Activated T-cell treated with anti-CD3 and anti-CD28 coated beads for 48 hours (primary cell): ENCODE results near the gene CD226.
"Not testable (repeated sequence)": the region's sequence is repeated elsewhere in the genome, so short reads cannot be mapped to it uniquely, and the experiment has no call there.

Experiments used
- DNase-seq: peaks from one replicate; pipeline ENCODE4 v3.0.0-alpha.2; 2020; ENCODE audit warnings: low read depth

CD226 gene

GRCh38 chr18:69947361-69948133 lies at the start of gene CD226:
Gene CD226 (minus strand): TSS chr18:69947873. CDS start chr18:69947406, 467 bp downstream.
- DNase-seq, result no peak

- no peak for DNase-seq
These were observed 49.5 kb upstream of the CD226 start for GRCh38 chr18:69996951-69997798.

GRCh38 chr18:69996417-69996816 lies 48.7 kb upstream of the CD226 start:
- no peak for DNase-seq

- no peak for DNase-seq
These were observed 48.1 kb upstream of the CD226 start for GRCh38 chr18:69995774-69996173.

GRCh38 chr18:69992776-69993175 lies 45.1 kb upstream of the CD226 start:
- no peak for DNase-seq

DNA sequence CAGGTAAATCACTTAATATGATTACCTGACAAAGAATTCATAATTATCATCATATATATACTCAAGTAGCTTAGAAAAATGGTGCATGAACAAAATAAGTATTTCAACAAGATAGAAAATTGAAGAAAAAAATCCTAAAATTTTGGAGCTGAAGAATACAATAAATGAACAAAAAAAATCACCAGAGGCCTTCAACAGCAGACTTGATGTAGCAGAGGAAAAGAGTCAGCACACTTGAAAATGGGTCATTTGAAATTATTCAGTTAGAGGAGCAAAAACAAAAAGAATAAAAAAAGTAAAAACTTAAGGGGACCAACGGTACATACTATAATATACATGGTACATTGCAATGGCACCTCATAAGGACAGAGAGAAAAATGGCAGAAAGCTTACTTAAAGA lies 40.2 kb upstream of the CD226 start:
- no peak for DNase-seq

GRCh38 chr18:69985239-69985638 lies 37.6 kb upstream of the CD226 start:
- no peak for DNase-seq

- no peak for DNase-seq
These were observed 34.7 kb upstream of the CD226 start for GRCh38 chr18:69982417-69982816.

DNA sequence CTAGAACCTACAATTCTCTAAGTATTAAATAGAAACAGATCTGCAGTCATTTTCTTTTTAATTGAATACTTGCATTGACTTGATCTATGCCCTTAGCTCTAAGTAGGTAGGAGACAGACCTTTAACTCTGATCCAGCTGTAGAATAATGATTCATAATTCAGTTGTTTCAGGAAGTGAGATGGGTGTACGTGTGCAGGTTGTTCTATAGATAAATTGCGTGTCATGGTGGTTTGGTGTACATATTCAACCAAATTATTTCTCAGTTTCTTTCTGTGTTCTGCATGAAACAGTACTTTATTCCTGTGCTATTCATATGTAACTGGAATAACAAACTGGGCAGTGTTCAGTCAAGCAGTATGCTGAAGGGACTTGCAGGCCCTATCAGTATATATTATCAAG lies 34.3 kb upstream of the CD226 start:
- no peak for DNase-seq

DNA sequence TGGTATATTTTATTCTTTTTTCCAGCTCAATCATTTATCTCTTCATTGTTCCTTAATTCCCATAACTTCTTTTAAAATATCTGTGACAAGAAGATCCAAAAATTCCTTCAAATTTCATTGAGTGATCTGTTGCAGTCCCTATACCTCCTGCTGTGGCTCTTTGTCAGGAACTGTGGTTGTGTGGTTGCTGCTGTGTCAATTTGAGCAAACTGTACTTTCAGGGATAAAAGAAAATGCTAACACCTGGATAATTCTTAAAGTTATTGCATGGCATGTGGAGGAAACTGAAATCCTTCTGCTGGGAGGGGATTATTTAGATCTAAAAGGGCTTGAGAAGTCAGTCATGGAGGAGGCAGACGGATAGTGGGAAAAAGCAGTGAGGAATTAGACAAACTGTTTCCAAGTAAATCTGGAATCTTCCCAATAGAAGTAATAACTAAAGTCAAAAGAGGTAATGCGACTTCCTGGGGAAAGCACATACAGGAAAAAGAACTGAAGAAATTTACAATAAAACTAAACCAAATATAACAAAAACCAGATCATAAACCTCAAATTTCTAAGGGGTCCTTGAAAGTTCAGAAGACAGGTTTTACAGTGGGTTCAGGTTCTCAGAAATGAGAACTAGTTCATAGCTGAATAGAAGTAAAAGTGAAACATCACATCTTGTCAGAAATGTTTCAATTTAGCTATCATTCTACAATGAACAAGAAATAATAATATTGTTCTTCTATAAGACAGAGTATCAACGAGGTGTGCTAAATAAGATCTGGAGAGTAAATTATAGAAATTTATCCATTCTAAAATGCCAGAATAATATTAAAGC lies 33.5 kb upstream of the CD226 start:
- DNase-seq, result no peak

GRCh38 chr18:69980509-69980908 lies 32.8 kb upstream of the CD226 start:
- no peak for DNase-seq

DNA sequence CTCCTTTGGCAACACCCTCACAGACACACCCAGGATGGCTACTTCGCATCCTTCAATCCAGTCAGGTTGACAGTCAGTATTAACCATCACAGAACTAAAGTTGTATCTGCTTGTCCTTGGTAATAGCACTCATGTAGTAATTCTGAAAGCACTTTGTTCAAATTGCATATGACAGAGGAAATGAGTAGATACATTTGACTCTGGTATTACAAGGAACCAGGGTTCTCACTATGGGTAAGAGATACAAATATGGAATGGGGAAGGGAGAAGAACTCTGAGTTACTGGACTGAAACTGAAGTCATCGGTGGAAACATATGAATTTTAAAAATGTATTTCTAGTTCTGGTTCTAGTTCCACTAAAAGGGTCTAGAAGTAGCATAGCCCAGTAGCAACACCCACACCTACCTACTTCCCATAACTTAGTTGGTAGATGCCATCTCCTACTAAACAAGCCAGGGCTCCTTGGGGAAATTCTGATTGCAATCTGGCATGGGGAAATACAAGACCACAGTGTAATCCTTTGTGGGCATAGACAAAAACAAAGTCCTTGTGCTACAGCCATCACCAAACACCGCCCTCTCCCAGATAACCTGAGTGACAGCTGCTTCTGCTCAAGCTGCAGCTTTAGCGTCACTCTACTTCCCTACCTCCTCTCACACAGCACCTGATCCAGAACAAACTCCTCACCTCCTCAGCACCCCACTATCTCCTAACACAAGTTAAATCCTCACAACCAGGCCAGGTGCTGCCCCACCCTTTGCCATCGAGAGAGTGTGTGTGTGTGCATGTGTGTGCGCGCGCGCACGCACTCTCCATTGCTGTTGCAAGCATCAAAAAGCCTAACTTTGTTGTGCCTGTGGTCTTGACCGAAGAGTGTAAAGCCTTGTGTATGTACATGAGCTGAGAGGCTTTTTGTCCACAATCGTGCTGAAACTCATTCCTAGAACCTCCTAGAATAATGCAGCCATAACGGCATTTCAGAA lies 31.4 kb upstream of the CD226 start:
- DNase-seq, result no peak

- DNase-seq, result not testable (repeated sequence)
These were observed 27.6 kb upstream of the CD226 start for GRCh38 chr18:69975294-69975693.

GRCh38 chr18:69974365-69974764 lies 26.7 kb upstream of the CD226 start:
- no peak for DNase-seq

GRCh38 chr18:69969491-69969890 lies 21.8 kb upstream of the CD226 start:
- DNase-seq, result no peak

DNA sequence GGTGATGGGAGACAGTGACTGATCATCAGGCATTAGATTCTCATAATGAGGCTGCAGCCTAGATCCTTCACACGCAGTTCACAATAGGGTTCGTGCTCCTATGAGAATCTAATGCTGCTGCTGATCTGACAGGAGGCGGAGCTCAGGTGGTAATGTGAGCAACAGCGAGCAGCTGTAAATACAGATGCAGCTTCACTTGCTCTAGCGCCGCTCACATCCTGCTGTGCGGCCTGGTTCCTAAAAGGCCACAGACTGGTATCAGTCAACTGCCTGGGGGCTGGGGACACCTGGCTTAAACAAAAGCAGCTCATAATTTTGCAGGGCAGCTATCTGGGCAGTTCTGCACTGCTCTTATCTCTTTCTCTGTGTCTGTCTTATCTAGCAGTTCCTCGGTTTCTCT lies 20.4 kb upstream of the CD226 start:
- no peak for DNase-seq

GRCh38 chr18:69963196-69963595 lies 15.5 kb upstream of the CD226 start:
- no peak for DNase-seq

GRCh38 chr18:69961718-69962117 lies 14.0 kb upstream of the CD226 start:
- no peak for DNase-seq

- DNase-seq, result no peak
These were observed 10.7 kb upstream of the CD226 start for GRCh38 chr18:69958422-69958821.

DNA sequence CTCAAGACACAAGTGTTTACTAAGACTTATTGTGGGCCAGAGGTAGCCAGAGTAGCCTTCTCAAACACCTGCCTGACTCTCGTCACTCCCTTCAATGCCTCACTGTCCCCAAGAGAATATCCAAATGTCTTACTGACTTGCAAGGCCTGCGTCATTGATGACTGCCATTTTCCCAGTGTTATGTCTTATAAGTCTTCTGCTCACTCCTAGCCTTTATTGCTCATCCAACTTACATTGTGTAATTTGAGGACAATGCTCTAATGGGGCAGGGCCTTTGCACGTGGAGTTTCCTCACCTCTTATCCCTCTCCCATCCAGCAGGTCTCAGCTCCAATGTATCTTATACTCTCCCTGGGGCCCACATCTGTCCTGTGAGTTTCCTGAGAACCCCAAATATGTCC lies 10.1 kb upstream of the CD226 start:
- DNase-seq, result no peak
